ENCODE measurements around the gene LEF1.

Gene LEF1

DNA sequence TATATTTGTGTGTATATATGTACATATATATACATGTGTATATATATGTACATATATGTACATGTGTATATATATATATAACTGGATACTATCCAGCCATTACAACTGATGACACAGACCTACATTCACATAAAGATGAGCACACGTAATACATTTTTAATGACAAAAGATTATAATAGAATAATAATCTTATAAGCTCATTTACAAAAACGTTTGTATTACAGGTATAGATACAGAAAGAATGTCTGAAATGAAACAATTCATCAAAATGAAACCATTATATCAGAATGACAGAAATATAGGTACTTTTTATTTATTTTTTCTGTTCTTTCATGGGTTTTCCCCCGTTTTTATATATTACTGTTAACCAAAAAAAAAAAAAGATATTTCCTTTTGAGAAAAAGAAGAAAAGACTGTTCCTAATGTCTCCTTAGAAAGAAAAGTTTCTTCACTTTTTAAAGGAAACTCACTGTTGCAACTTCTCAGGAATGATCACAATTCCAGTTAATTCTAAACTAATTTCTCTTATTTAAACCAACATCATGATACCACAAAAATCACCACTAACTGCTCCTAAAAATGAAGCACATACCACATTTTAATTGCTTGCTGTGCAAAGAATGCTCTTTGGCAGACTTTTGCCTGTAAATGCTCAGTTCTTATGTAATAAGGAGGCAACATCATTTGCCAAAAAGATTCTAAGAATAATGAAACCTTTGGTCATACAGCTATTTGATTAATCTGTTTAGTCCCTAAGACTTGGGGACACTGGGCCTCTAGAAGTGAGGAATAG is 18.9 kb downstream of the LEF1 start:
- DNase-seq (ENCODE audit: low read depth in 2 of 3, low spot score in 2 of 3) = no peak

DNA sequence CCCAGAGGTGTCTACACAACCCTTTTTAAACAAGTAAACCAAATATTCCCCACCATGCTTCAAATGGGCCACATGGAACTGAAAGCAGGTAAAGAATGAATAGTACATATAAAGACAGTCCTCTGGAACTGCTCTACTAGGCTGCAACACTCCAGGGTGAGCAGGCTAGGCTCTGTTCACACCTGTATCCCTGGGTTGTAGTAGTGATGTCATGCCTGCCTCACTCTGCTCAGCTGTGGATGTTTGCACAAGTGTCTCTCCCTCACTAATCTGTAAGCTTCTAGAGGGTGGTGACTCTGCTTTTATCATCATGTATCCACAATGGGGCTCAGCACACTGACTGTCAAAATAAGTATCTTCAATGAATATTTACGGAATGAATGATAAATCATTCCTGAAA is 20.4 kb downstream of the LEF1 start:
- DNase-seq (ENCODE audit: low read depth in 2 of 3, low spot score in 2 of 3) = no peak

DNA sequence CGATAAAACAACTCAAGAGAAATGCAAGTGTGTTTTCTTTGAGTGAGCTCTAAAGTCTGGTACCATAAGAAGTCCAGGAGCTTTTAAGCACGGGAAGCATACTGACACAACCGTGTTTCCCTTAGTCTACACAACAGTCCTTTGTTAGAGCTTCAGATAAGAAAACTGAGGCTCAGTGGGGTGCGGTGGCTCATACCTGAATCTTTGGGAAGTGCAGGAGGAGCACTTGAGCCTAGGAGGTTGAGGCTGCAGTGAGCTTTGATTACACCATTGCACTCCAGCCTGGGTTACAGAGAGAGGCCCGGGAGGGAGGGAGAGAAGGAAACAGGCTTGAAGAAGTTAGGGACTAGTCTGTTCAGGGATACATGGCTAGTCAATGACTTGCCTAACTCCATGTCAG is 21.9 kb downstream of the LEF1 start:
- no peak for DNase-seq (ENCODE audit: low read depth in 2 of 3, low spot score in 2 of 3)

DNA sequence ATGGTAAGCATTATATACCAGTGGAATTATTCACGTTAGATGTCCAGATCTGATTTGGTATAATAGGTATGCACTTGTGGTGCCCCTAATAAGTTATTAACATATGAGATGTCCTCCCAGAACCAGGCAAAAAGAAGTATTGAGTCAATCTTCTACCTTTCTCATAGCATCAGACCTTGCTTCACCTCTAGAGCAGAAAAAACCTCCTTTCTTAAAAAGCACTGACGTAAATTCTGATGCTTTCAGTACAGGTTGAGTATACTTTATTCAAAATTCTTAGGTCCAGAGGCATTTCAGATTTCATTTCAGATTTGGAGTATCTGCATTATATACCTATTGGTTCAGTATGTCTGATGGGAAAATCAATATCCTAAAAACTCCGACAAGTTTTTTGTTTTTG is 22.4 kb downstream of the LEF1 start:
- no peak for DNase-seq (ENCODE audit: low read depth in 2 of 3, low spot score in 2 of 3)

DNA sequence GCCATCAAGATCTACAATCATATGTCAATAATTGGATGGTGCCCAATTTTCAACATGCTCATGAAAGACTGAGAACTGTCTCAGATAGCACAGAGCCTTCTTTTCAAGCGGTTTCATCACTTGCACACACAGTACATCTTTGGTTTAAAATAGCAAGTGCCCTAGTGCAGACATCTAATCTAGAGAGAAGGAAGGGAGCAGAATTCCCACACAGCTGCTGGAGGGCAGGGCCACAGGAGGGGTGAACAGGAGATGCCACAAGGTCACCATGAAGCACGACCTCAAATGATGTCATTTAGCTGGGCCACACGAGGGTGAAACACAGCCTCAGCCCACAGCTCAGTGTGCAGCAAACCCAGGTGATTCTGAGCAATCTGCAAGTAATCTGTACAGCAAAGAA is 24.3 kb downstream of the LEF1 start:
- DNase-seq (ENCODE audit: low read depth in 2 of 3, low spot score in 2 of 3) = no peak

DNA sequence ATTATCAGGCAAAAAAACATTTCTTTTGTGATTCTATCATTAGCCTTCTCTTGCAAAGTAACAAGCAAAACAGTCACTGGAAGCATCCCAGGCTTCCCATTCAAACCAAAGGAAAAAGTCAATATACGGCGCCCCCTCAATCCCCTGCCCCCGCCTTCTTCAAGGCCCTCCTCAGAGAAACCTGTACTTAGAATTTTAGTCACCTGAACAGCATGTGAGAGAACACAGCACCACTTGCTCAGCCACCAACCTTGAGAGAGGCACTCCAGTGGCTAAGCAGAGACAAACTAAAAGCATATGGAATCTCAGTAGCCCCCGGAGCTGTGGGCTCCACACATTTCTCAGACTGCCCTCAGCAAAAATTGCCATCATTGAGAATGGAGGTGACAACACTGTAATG is 25.2 kb downstream of the LEF1 start:
- DNase-seq (ENCODE audit: low read depth in 2 of 3, low spot score in 2 of 3) = no peak

DNA sequence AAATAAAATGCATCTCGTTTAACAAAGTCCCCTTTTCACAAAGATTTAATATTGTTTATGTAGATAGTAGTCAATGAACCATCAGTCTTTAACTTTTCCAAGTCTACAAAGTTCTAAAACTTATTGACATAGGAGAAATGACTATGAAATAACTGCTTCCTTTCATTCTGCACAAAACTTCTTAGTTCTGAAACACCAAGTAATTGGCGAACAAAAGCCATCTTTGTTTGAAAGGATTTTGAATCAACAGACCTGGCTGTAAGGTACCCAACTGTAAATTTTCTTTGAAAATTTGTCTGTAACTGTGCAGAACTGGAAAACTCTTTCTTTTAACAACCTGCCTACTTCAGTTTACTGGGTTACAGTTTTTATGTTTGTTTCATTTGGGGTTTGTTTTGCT is 25.9 kb downstream of the LEF1 start:
- no peak for DNase-seq (ENCODE audit: low read depth in 2 of 3, low spot score in 2 of 3)

DNA sequence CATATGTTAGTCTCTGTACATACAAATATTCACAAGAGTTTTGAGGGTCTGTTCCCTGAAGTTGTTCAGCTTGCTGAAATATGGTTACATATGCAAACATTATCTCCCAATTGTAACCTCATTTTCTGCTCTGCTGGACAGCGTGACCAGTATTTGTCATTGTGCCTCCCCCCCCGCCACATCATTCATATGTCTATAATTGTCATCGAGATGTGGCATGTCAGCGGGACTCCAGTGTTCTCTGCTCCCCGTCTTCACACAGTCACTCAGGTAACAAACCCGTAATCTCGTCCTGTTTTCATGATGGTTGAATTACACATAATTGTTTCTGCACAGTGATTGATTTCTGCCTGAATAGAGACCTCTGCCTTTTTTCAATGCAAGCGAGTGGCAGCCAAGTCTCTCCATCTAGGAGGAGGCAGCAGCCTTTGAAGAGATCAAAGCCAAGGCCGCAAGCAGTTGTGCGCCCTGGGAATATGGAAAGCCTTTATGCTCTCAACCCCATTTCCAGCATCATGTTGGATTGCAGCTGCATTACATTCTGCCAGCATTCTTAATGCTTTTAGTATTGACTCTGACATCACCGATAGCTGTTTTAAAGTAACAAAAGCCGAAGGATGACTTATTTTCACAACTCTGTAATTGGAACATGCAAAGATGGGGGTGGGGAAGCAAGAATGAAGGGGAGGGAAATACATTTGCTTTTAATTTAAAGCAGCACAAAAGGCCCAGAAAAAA is 27.4 kb downstream of the LEF1 start:
- DNase-seq (ENCODE audit: low read depth in 2 of 3, low spot score in 2 of 3) = no peak

DNA sequence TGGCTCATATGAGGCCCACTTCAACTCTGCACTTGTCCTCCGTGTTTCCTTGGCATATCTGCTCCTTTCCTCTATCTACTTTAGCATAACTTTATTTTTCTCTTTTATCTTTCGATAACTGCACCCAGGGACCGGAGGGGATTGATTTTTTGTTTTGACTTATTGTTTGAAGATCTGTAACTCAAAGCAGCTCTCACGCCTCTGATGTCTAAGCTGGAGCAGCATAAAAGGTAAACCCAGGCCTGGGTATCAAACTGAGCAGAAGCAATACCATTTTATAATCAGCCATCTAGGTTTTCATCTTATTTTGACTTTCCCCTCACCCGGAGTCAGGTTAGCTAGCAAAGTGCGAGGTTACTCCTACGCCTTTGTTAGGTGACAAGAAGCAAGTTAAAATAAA is 28.4 kb downstream of the LEF1 start:
- no peak for DNase-seq (ENCODE audit: low read depth in 2 of 3, low spot score in 2 of 3)

DNA sequence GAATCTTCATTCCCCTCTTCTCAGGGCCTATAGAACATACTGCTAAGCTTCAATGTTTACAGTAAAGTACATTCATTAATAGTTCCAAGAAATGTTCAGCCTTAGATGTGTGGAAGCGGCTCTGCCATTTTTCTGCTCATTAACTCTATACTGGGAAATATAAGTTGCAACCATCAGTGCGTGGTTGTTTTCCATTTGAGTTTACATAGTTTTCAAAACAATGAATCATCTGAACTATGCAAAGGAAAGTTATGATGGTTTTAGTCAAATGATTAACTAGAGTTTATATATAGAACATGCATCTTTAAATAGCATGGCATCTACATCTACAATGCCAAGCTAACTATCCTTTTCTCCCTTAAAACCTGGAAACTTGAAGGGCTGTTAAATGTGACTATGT is 29.6 kb downstream of the LEF1 start:
- no peak for DNase-seq (ENCODE audit: low read depth in 2 of 3, low spot score in 2 of 3)

DNA sequence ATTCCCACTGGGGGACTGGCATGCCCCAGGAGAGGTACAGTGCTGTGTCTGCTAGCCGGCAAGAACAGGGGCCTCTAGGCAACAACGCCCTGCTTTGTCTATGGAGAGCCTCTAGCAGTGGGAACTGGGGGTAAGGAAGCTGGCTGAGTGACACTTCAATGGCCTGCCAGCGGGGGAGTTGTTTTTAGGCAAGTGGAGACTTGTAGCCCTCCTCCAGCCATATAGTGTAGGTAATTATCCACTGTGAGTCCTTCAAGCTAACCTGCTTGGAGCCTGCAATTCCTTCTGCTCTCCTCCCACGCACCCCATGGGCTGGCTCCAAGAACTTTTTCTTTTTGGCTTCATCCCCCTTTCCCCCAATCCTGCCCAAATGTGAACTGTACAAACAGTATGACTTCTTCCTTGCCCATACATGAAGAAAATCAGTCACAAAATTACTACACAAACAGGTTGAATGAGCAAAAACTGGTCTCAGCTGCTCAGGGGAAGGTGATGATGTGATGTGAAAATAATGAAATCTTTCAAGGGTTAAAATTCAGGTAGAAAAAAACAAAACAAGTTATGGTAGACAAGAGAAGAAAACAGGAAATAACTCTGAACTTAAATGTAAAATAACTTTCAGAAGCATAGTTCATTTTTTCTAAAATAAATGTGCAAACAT is 33.1 kb downstream of the LEF1 start:
- no peak for DNase-seq (ENCODE audit: low read depth in 2 of 3, low spot score in 2 of 3)

DNA sequence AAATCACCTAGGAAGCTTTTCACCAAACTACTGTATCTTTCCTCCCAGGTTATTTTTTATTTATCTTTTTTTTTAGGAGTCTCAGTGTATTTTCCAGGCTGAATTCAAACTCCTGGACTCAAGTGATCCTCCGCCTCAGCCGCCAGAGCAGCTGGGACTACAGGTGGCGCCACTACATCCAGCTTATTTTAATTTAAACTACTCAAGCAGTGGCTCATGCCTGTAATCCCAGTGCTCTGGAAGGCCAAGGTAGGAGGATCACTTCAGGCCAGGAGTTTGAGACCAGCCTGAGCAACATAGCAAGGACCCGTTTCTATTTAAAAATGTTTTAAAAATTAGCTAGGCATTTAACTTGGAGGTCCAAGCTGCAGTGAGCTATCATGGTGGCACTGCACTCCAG is 37.8 kb downstream of the LEF1 start:
- DNase-seq (ENCODE audit: low read depth in 2 of 3, low spot score in 2 of 3) = no peak

DNA sequence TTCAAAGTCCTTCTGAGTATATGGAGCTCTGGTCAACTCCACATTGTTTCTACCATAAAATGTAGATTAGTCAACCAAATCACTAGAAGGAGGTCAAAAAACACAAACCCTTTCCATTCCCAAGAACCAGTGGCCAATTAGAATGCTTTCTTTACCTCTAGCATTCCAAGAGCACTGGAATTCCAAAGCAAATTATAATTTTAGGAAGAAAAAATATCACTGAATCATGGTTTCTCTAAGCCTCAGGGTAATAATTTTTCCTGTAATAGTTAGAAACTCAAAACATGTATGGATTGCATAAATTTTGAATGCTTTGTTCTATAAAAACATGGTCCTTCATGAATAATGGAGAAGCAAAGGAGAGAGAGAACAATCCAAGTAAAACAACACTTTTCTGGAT is 39.5 kb downstream of the LEF1 start:
- no peak for DNase-seq (ENCODE audit: low read depth in 2 of 3, low spot score in 2 of 3)

DNA sequence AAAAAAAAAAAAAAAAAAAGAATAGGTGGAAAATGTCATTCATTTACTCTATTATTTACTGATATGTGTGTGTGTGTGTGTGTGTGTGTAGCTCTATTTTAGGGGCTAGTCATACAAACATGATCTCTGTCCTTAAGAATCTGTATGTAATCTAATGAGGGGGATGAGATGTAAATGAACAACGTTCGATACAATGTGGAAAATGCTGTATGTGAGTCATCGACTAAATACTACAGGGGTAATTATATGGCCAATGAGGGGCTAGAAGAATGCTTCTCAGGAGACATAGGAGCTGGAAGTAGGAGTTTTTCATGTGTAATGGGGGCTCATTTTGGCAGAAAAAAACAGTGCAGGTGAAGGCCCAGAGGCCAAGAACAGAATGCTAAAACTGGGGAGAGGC is 41.9 kb downstream of the LEF1 start:
- DNase-seq (ENCODE audit: low read depth in 2 of 3, low spot score in 2 of 3) = no peak

DNA sequence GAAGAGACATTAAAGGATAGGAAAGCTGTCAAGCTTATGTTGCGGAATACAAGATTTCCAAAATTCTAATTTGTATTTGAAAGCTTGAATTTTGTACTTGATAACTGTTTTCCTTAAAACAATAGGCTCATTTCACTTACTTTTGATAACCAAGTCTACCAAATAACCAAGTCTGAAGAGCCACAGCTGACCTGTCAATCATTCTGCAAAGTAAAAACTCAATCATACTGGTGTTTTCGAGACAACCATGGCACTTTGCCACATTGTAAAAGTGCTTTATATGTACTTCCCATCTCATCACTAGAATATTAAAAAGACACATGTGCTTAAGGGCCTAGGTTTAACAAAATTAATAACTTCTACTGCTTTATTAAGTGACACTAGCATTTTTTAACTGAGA is 47.9 kb downstream of the LEF1 start:
- DNase-seq (ENCODE audit: low read depth in 2 of 3, low spot score in 2 of 3) = no peak

DNA sequence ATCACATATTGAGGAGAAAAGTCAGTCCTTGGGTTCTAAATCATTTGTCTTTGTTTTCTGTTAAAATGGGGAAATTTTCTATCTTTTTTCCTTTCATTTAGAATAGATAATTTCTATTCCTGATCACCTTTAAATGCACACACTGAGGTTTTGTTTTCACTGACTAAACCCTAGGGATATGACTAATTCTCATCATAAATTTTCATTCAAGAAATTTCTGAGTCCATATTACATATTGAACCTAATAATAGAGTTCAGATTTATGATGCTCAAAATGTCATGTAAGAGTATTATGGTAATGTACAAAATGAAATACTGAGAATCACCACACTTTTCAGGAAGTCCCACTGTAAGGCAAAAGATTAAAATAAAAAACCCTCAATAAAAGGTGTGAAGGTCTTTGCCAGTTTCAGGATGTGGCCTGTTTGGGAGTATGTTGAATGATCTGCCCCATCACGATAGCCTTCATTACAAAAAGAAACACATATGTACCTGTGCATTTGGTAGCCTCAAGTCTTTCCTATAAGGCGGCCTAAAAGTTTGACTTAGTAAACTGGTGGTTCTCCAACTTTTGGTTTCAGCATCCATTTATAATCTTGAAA is 49.4 kb downstream of the LEF1 start:
- DNase-seq (ENCODE audit: low read depth in 2 of 3, low spot score in 2 of 3) = no peak

DNA sequence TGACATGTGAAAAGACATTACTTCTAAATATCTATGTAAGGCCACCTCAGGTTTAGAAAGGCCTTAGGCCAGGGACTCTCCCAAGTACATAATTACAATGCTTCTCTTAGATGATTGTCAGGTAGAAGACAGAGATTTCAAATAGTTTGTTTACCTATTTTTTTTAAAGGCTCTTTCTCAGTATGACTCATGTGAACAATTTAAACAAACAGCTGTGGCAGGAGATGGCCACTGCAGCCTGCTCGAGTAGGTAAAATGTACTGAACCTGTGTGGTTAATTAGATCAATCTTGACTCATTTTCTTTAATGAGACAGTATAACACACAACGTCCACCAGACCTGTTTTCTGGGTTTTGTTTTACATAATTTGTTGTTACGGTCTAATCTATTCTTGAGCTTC is 50.2 kb downstream of the LEF1 start:
- DNase-seq (ENCODE audit: low read depth in 2 of 3, low spot score in 2 of 3) = no peak

DNA sequence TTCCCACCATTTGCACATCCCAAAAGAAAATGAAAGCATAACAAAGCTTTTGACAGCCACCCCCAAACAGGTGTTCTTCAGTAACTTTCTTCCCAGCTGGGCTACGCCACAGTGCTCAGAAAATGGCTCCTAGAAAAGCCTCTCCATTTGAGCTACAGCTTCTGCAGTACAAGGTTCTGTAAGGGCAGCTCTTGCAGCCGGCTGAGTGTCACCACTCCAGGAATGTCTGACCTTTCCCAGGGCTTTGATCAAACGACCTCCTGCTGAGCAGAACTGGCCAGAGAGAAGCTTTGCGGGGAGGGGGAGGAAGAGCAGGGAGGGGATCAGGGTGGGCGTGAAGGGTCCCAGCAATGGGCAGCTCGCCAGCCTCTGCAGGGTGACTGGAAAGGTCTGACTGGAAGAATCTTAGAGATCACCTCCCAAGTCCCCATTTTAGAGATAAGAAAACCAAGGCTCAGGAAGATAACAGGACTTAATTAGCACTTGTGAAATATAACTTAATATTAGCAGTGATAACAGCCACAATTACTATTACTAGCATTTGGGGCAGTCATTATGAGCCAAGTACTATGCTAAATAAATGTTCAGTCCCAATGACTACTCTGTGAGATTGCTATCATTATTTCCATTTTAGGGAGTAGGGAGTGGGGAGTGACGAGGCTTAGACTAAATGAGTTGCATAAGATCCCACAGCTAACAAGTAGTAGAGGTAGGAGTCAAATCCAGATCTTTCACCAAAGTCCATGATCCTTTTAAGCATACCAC is 51.1 kb downstream of the LEF1 start:
- no peak for DNase-seq (ENCODE audit: low read depth in 2 of 3, low spot score in 2 of 3)

DNA sequence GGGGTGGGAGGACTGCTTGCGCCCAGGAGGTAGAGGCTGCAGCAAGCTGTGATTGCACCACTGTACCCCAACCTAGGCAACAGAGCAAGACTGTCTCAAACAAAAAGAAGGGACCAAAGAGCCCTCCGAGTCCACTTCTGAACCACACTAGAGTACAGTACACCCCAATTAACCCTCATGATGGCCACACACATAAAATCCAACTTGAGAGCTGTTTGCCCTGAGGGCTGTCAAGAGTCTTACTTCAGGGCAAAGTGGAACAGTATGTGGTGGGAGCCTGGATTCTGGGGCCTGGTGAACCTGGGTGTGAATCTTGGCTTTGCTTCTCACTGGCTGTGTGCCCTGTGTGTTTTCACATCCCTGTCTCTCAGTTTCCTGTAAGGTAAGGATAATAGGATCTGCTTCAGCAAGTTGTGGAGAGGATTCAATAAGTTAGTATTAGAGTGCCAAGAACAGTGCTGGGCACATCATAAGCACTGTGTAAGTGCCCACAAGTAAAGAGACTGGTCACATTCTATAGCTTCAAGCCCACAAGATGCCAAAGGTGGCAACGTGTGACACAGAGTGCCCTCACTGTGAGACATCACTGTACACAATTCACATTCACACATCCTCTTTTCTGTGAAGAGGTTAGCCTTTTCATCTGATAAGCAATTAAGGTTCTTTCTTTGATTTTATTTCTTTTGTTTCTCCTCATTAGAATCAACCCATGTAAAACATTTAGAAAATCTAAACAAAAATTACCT is 52.1 kb downstream of the LEF1 start:
- no peak for DNase-seq (ENCODE audit: low read depth in 2 of 3, low spot score in 2 of 3)

DNA sequence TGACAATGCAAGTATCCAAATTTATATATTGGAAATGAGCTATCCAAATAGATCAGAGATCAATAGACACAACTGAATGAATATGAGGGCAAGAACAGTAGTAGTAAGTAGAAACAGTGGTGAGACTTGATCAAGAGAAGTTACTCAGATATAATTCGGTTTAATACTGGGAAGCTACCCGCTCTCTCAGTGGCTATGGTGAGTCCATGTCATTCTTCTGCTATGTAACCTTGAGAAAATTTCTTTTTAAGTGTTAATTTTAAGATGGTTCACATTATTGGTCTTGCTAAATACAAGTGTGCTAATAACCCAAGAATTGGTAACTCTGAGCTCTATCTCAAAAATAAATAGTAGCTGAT is 53.6 kb downstream of the LEF1 start:
- no peak for DNase-seq (ENCODE audit: low read depth in 2 of 3, low spot score in 2 of 3)

DNA sequence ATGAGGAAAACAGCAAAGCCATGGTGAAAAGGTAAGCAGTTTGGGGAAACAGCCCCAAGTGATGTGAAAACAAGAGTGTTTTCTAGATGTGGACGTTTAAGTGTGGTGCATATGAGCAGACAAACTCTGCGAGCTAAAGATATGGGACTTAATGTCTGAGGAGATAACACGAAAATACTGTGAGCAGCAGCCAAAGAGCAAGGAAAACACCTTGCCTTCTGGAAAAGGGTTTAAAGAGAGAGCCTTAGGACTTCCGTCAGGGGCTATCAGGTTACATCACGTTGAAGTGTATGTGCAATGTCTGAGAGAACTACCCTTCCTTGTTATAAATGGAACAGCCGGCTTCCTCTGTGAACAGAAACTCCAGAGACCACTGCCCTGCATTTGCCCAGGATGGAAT is 54.2 kb downstream of the LEF1 start:
- no peak for DNase-seq (ENCODE audit: low read depth in 2 of 3, low spot score in 2 of 3)

Data from activated CD8-positive, alpha-beta memory T cell treated with anti-CD3 and anti-CD28 coated beads for 48 hours (primary cell).